ENCODE measurements around the gene CTSD. TPM values are rescaled to one million over a fixed set of nuclear protein-coding genes. Genes with fewer than 3 reads are reported as not detected.

Gene CTSD
- total and polyA plus RNA-seq, 2 of the 4 experiments (the other 2 are of a cell fraction) = 39.8 to 166 TPM

DNA sequence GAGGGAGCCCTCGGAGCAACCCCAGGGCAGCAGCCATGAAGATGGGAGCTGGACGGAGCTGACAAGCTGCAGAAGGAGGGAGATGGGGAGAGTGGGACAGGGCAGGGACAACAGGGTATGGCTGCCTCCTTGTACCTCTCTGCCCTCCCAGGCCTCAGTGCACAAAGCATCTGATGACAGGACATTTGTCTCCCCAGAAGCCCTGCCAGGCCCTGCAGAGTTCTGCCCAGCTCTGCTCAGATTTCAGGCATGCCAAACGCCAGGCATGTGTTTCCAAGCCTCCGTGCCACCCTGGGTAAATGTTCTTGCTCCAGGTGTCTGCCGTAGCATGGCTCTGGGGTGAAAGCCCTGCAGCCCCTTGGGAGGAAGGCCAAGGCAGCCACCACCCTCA is 12.2 kb downstream of the CTSD start:
- no CpG with 5 or more reads among the region's 5 CpGs for WGBS, 2 experiments (ENCODE audit: extremely low coverage in 2 of 2, insufficient read length in 1 of 2)

More for the DNA sequence above, 12.2 kb downstream of the CTSD start:
- Histone ChIP-seq H3K27me3 (ENCODE audit: control insufficient read depth, insufficient read depth, low read length) (peaks cover 9% of the 10 kb centered on the region; the same call in 1 of the 2 replicates), H3K79me1 (ENCODE audit: low read depth in 1 of 2, low read length in 2 of 2) (no peaks in the 10 kb centered on the region; a peak in 1 of 4 replicates), H3K9me1 (ENCODE audit: insufficient read depth, low read length) (no peaks in the 10 kb centered on the region), H3K14ac (replicated peaks; ENCODE audit: low read depth, low read length) (no peak overlapping the region), H2AK5ac (ENCODE audit: low read depth, low read length) (no peak overlapping the region), H3K4me3 (ENCODE audit: insufficient read depth, low read depth, low read length) (no peak overlapping the region), H3K4me2 (ENCODE audit: low read depth, low read length) (no peak overlapping the region), H3K9ac (ENCODE audit: low read depth, low read length) (no peak overlapping the region), H4K5ac (ENCODE audit: low read depth, low read length) (no peak overlapping the region), H2BK15ac (ENCODE audit: low read depth, low read length) (no peak overlapping the region), H2AK9ac (replicated peaks; ENCODE audit: low read depth, low read length, poor library complexity) (no peak overlapping the region), H2BK120ac (ENCODE audit: low read depth, low read length) (no peak overlapping the region), H3K18ac (ENCODE audit: low read depth, low read length) (no peak overlapping the region), H3K4ac (ENCODE audit: low read depth, low read length) (no peak overlapping the region), H2BK5ac (ENCODE audit: low read depth, low read length, poor library complexity, severe bottlenecking) (no peak overlapping the region), H3K23ac (ENCODE audit: low read depth, low read length) (no peak overlapping the region), H2BK20ac (ENCODE audit: low read depth, low read length) (no peak overlapping the region), H4K91ac (ENCODE audit: insufficient read depth, low read depth, low read length) (no peak overlapping the region), H3K4me1 (ENCODE audit: control insufficient read depth, insufficient read depth, low read length) (peaks cover 8% of the 10 kb centered on the region; the same call in 1 of the 2 replicates), H4K8ac (ENCODE audit: low read depth in 2 of 2, low read length in 2 of 2) (no peak overlapping the region), H3K56ac (ENCODE audit: extremely low read depth, insufficient read depth, low read length) (no peak overlapping the region), H3K27ac (ENCODE audit: insufficient read depth, low read length) (no peak overlapping the region), H3K36me3 (ENCODE audit: control insufficient read depth, insufficient read depth, low read length) (peaks cover 24% of the 10 kb centered on the region; the same call in 1 of the 2 replicates), H4K20me1 (ENCODE audit: insufficient read depth, low read length) (peaks cover 20% of the 10 kb centered on the region), H3K9me3 (ENCODE audit: control insufficient read depth, insufficient read depth, low read length) (no peaks in the 10 kb centered on the region), H2AFZ (replicated peaks; ENCODE audit: low read length, poor library complexity) (no peak overlapping the region)
- ATAC-seq (ENCODE audit: low read depth) (no peak), DNase-seq (no peak)
- BruUV-seq (replicated peaks) = no TSS peak
- in situ Hi-C loops (cut with MboI; ENCODE audit: low sequenced_read_pairs) (no loop called here), intact Hi-C loops (cut with micrococcal nuclease) (no loop called here), dilution Hi-C loops (cut with HindIII; ENCODE audit: low sequenced_read_pairs, unreplicated experiment) (no loop called here)
- TF ChIP-seq MAFK (IDR thresholded peaks at IDR 0.05; ENCODE audit: low read depth, low read length) (no peak), RFX5 (IDR thresholded peaks at IDR 0.05; ENCODE audit: low read depth, low read length) (no peak), SMC3 (IDR thresholded peaks at IDR 0.05; ENCODE audit: low read depth, low read length) (no peak), MXI1 (IDR thresholded peaks at IDR 0.05; ENCODE audit: borderline replicate concordance, low read depth, low read length) (no peak), CEBPB (IDR thresholded peaks at IDR 0.05; ENCODE audit: low read depth, low read length) (no peak)
- TF ChIP-seq, protein P1, sequence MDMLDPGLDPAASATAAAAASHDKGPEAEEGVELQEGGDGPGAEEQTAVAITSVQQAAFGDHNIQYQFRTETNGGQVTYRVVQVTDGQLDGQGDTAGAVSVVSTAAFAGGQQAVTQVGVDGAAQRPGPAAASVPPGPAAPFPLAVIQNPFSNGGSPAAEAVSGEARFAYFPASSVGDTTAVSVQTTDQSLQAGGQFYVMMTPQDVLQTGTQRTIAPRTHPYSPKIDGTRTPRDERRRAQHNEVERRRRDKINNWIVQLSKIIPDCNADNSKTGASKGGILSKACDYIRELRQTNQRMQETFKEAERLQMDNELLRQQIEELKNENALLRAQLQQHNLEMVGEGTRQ (IDR thresholded peaks at IDR 0.05; ENCODE audit: low read depth, low read length) = no peak
- TF ChIP-seq, protein P2, sequence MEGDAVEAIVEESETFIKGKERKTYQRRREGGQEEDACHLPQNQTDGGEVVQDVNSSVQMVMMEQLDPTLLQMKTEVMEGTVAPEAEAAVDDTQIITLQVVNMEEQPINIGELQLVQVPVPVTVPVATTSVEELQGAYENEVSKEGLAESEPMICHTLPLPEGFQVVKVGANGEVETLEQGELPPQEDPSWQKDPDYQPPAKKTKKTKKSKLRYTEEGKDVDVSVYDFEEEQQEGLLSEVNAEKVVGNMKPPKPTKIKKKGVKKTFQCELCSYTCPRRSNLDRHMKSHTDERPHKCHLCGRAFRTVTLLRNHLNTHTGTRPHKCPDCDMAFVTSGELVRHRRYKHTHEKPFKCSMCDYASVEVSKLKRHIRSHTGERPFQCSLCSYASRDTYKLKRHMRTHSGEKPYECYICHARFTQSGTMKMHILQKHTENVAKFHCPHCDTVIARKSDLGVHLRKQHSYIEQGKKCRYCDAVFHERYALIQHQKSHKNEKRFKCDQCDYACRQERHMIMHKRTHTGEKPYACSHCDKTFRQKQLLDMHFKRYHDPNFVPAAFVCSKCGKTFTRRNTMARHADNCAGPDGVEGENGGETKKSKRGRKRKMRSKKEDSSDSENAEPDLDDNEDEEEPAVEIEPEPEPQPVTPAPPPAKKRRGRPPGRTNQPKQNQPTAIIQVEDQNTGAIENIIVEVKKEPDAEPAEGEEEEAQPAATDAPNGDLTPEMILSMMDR (conservative IDR thresholded peaks at IDR 0.05; ENCODE audit: low read depth, low read length) = no peak
- ChIA-PET POLR2A (ENCODE audit: unreplicated experiment) (no interaction called here), CTCF (no interaction called here)

Data from IMR-90 (cell line).